DOHH2 (cell line): Measurements from ENCODE around the gene CD164L2.

Experiments used
- CTCF ChIP-seq: fragments of 200-600 bp; sonication (generic); IDR thresholded peaks from one replicate; pipeline ENCODE4 v1.5.1; 2014; ENCODE audit warnings: antibody characterized with exemption, mild to moderate bottlenecking, low read depth, low read length; ENCODE audit not compliant: poor library complexity, severe bottlenecking
- EZH2phosphoT487 ChIP-seq: fragments of 200-600 bp; sonication (generic); IDR thresholded peaks from 2 replicates; pipeline ENCODE4 v1.6.1; 2017; ENCODE audit warnings: borderline replicate concordance, mild to moderate bottlenecking, antibody characterized with exemption, low read length, moderate library complexity, mixed read lengths

GRCh38 chr1:27383039-27383605 is at the start of gene CD164L2:
- no peak for TF ChIP-seq CTCF
- TF ChIP-seq EZH2phosphoT487 = no peak
